Heart left ventricle (tissue), 16 donors: Measurements from ENCODE around the gene PRICKLE1. TPM values are rescaled to one million over a fixed set of nuclear protein-coding genes. Genes with fewer than 3 reads are reported as not detected.

Source experiments
- ATAC-seq, 4 donors: fragments of 200-7000 bp; cut with Tn5 transposase; one replicate each; pipeline ENCODE4 v1.9.1; 2020 to 2022; ENCODE audit warnings: moderate library complexity in 4 of 4, mild to moderate bottlenecking in 3 of 4, moderate number of reproducible peaks in 1 of 4
- DNase-seq, 5 donors: peaks; one replicate each; pipeline ENCODE4 v3.0.0-alpha.2; 2020
- H3K27ac ChIP-seq, 12 donors: fragments of 200-600 bp; sonication (generic) in 4 of 12; one replicate each; pipeline versions ENCODE4 v1.5.0 to v1.8.0; 2016 to 2022; ENCODE audit warnings: mild to moderate bottlenecking in 2 of 12
- H3K27me3 ChIP-seq, 9 donors: fragments of 200-600 bp; sonication (generic) in 2 of 9; one replicate each; pipeline versions ENCODE4 v1.5.1 to v1.8.0; 2016 to 2022; ENCODE audit warnings: mild to moderate bottlenecking in 3 of 9
- H3K36me3 ChIP-seq, 9 donors: fragments of 200-600 bp; sonication (generic) in 2 of 9; one replicate each; pipeline versions ENCODE4 v1.5.0 to v1.8.0; 2018 to 2022; ENCODE audit warnings: mild to moderate bottlenecking in 2 of 9
- H3K4me1 ChIP-seq, 12 donors: fragments of 200-600 bp; sonication (generic) in 4 of 12; one replicate each; pipeline versions ENCODE4 v1.5.0 to v1.8.0; 2016 to 2022; ENCODE audit warnings: mild to moderate bottlenecking in 3 of 12
- H3K4me3 ChIP-seq, 12 donors: fragments of 200-600 bp; sonication (generic) in 4 of 12; one replicate each; pipeline versions ENCODE4 v1.5.0 to v1.8.0; 2017 to 2022; ENCODE audit warnings: mild to moderate bottlenecking in 9 of 12, moderate library complexity in 4 of 12
- H3K9me3 ChIP-seq, 12 donors: fragments of 200-600 bp; sonication (generic) in 4 of 12; one replicate each; pipeline versions ENCODE4 v1.5.0 to v1.8.0; 2016 to 2022; ENCODE audit warnings: mild to moderate bottlenecking in 1 of 12
- POLR2A ChIP-seq, 2 donors: fragments of 450-650 bp; IDR thresholded peaks; one replicate each; pipeline ENCODE4 v1.6.1; 2017; ENCODE audit warnings: antibody characterized with exemption in 2 of 2, mild to moderate bottlenecking in 2 of 2, moderate library complexity in 2 of 2
- WGBS, 4 donors: extraction: QIAGEN DNeasy Blood & Tissue Kit in 2 of 4; methylation state at CpG; one replicate each; pipeline versions ENCODE4 v1.1.5 to v1.1.7; 2013 to 2018; 5-methylcytosine and 5-hydroxymethylcytosine counted together
- intact Hi-C, 10 donors: fragments of 100-400 bp; cut with DNase I; formaldehyde crosslinking; loops; one replicate each; pipeline versions ENCODE4 v1.11.1 to v1.14.2; 2022
- polyA plus RNA-seq, 2 donors: library from polyadenylated mRNA; stranded (reverse); fragments of 200-250 nt; gene quantifications; one replicate each; pipeline ENCODE4 v1.2.3, GENCODE V29; 2013
- total RNA-seq, 9 donors: library from RNA; depleted of rRNA in 2 of 9; stranded (reverse); fragments of >200 nt in 2 of 9; fragmentation: NEBNext Ultra II Directional in 3 of 9; extraction: Animal tissue kit (Norgen Biotek cat#: 25700) in 3 of 9; gene quantifications; one replicate each; pipeline versions ENCODE4 v1.1.0 to v1.2.4, GENCODE V29; 2016 to 2023
- TF ChIP-seq, protein P1 (sequence below), 12 donors: fragments of 200-600 bp; sonication (generic) in 4 of 12; IDR thresholded peaks; one replicate each; pipeline versions ENCODE4 v1.5.0 to v1.8.0; 2018 to 2022; ENCODE audit warnings: antibody characterized with exemption in 12 of 12, mild to moderate bottlenecking in 5 of 12
- donor health status: ischemic (EF 13 %, LVEDD 7.1; RV severe dilation, severe dysfunction).
- donor health status: healthy with polysubstance abuse.
- donor health status: DM: no; HTN: yes; CAD: no.
- donor health status: DM: no; HTN: no; CAD: no.
- donor health status: ischemic (EF 25% LVEDD 6.9; RV normal size, moderate dysfunction).
- donor health status: ischemic (EF 25% LVEDD 5.7; RV mildly dilated, moderate dysfunction).
- donor health status: healthy.
- donor health status: DM: yes; HTN: yes; CAD: no.
- donor health status: ischemic (EF 35%, LVEDD 5.7; RV mildly dilated, moderate dysfunction).
- donor health status: nonischemic (EF 11% LVEDD 7.7; RV severe dilation, severe dysfunction).
- donor health status: DM: yes; HTN: yes; CAD: no.
- donor health status: PGD.
- donor health status: ischemic (EF 29% LVEDD 5.4; RV normal size, mild dysfunction).
- donor health status: nonischemic (EF 23%, LVEDD 6.1; RV moderate dilation, normal function).

Gene PRICKLE1
- total and polyA plus RNA-seq, 11 donors, result 3.2 to 39.2 (median 20.7) TPM

DNA sequence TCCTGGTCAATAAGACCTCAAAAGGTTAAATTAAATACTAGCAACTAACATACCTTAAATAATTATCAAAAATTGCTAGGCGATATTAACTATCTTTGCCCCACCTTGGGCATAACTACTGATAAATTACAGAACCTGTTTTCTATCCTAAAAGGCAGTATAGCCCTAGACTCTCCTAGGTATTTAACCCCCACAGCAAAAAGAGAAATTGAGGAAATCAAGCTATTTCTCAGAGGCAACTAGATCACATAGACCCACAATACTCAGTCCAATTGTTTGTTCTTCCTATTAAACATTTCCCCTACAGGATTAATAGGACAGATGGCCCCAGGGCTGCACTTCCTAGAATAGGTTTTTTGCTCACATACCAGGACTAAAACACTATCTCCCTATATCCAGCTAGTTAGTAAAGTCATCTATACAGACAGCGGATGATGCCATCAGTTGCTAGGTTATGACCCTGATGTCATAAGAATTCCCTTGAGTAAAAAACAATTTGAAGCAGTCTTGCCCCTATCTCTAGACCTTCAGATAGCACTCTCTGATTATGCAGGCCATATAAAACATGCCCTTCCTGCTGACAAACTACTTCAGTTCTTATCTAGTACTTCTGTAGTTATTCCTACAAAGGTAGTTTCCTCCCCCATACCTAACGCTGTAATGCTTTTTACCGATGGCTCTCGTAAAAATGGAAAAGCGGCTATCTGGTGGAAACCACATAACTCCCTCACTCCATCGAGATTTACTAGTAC, 145.2 kb downstream of the PRICKLE1 start:
- Histone ChIP-seq H3K4me1 (peaks cover 0 to 11% (median 0%) of the 10 kb centered on the region in 12 donors), H3K4me3 (no peak overlapping the region), H3K9me3 (peaks cover 0 to 18% (median 0%) of the 10 kb centered on the region in 12 donors), H3K27me3 (no peaks in the 10 kb centered on the region), H3K27ac (no peak overlapping the region), H3K36me3 (peaks cover 0 to 55% (median 37%) of the 10 kb centered on the region in 9 donors)
- no peak for ATAC-seq
- TF ChIP-seq, protein P1, sequence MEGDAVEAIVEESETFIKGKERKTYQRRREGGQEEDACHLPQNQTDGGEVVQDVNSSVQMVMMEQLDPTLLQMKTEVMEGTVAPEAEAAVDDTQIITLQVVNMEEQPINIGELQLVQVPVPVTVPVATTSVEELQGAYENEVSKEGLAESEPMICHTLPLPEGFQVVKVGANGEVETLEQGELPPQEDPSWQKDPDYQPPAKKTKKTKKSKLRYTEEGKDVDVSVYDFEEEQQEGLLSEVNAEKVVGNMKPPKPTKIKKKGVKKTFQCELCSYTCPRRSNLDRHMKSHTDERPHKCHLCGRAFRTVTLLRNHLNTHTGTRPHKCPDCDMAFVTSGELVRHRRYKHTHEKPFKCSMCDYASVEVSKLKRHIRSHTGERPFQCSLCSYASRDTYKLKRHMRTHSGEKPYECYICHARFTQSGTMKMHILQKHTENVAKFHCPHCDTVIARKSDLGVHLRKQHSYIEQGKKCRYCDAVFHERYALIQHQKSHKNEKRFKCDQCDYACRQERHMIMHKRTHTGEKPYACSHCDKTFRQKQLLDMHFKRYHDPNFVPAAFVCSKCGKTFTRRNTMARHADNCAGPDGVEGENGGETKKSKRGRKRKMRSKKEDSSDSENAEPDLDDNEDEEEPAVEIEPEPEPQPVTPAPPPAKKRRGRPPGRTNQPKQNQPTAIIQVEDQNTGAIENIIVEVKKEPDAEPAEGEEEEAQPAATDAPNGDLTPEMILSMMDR (IDR thresholded peaks at IDR 0.05), result no peak
- no peak for TF ChIP-seq POLR2A (IDR thresholded peaks at IDR 0.05)
- DNase-seq, result no peak
- intact Hi-C loops, result no loop called here
- WGBS, 4 donors, result 88 to 97% (median 94%) methylated on average over 7 of the region's 7 CpGs

DNA sequence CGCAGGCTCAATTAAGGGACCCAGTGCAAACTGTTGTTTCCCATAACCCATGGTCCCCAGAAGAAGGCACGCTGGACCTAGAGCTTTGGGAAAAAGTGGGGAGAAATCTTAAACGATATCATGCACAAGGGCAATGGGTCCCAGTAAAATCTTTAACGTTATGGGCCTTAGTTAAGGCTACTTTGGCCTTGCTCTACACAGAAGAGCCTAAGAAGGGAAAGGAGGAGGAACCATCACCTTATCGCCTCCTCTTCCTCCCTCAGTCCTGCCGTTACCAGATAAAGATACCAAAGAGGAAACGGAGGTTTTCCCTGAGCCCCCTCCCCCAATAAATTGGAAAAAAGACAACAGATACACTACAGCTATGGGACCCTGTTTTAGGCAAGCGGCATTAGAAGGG, 146.7 kb downstream of the PRICKLE1 start:
- no peak for ATAC-seq
- Histone ChIP-seq H3K27ac (no peak overlapping the region), H3K27me3 (no peaks in the 10 kb centered on the region), H3K4me1 (peaks cover 0 to 11% (median 0%) of the 10 kb centered on the region in 12 donors), H3K36me3 (peaks cover 0 to 62% (median 28%) of the 10 kb centered on the region in 9 donors), H3K9me3 (peaks cover 0 to 18% (median 0%) of the 10 kb centered on the region in 12 donors), H3K4me3 (no peak overlapping the region)
- 84 to 91% (median 87%) methylated on average over 8 of the region's 8 CpGs for WGBS, 4 donors
- TF ChIP-seq POLR2A (IDR thresholded peaks at IDR 0.05), result no peak
- TF ChIP-seq, protein P1 (IDR thresholded peaks at IDR 0.05), result no peak
- DNase-seq, result no peak
- intact Hi-C loops, result no loop called here

DNA sequence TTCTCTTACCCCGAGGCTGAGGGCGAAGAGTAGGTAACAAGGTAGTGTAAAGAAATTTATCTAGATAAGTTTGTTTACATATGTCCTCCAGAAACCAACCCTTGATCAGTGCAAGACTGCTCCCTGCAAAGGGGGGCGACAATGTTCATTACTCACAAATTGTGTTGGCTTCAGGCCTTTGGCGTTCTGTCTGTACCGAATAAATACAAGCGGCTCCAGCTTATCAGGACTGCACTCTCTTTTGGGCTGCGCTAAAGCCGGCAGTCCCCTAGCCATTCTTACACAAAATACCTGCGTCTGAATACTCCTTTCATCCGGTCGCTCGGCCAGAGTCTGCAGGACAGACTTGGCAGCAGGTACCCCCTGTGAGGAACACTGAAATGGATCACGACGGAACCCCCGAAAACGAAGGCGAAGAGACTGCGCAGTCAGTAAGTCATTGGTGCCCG, 147.2 kb downstream of the PRICKLE1 start:
- Histone ChIP-seq H3K27me3 (no peaks in the 10 kb centered on the region), H3K9me3 (peaks cover 0 to 18% (median 0%) of the 10 kb centered on the region in 12 donors), H3K4me1 (peaks cover 0 to 8% (median 0%) of the 10 kb centered on the region in 12 donors), H3K27ac (no peak overlapping the region), H3K4me3 (no peak overlapping the region), H3K36me3 (peaks cover 0 to 59% (median 28%) of the 10 kb centered on the region in 9 donors)
- whole genome bisulfite sequencing, 4 donors, result 91 to 92% (median 91%) methylated on average over 19 of the region's 19 CpGs
- DNase-seq (no peak), ATAC-seq (no peak)
- TF ChIP-seq, protein P1 (IDR thresholded peaks at IDR 0.05), result no peak
- no peak for TF ChIP-seq POLR2A (IDR thresholded peaks at IDR 0.05)
- intact Hi-C loops, result no loop called here

GRCh38 chr12:42440608-42441007, 148.9 kb downstream of the PRICKLE1 start:
- Histone ChIP-seq H3K9me3 (peaks cover 0 to 18% (median 0%) of the 10 kb centered on the region in 12 donors), H3K4me3 (no peak overlapping the region), H3K27me3 (no peaks in the 10 kb centered on the region), H3K27ac (no peak overlapping the region), H3K36me3 (peaks cover 0 to 43% (median 22%) of the 10 kb centered on the region in 9 donors), H3K4me1 (no peaks in the 10 kb centered on the region)
- no peak for TF ChIP-seq POLR2A (IDR thresholded peaks at IDR 0.05)
- TF ChIP-seq, protein P1 (IDR thresholded peaks at IDR 0.05), result no peak
- 96 to 99% (median 97%) methylated on average over 11 of the region's 11 CpGs for WGBS, 4 donors
- intact Hi-C loops, result no loop called here
- ATAC-seq (no peak), DNase-seq (no peak)
